OCI-LY7 (cell line): ENCODE measurements around the gene CRYBG1. TPM values are rescaled to one million over a fixed set of nuclear protein-coding genes. Genes with fewer than 3 reads are reported as not detected.

Source experiments
- BruUV-seq: library from RNA; stranded (reverse); fragments of 400-500 nt; replicated peaks from 2 replicates; lab custom pipeline; 2021; lab: Mats Ljungman, UMichigan
- CTCF ChIA-PET: fragments of 300-600 bp; sonication (Branson Sonifier 250); formaldehyde crosslinking; loops from one replicate; lab custom pipeline; 2022; ENCODE audit warnings: antibody characterized with exemption; ENCODE audit not compliant: unreplicated experiment; lab: Charles Lee
- POLR2A ChIA-PET: fragments of 300-600 bp; sonication (Branson Sonifier 250); formaldehyde crosslinking; loops from one replicate; lab custom pipeline; 2022; ENCODE audit warnings: antibody characterized with exemption; lab: Charles Lee
- DNase-seq: peaks from one replicate; pipeline ENCODE4 v3.0.0-alpha.2; 2015; ENCODE audit warnings: low spot score
- H2AFZ ChIP-seq: fragments of 200-600 bp; sonication (generic), shearing (Covaris generic); 2 replicates; pipeline ENCODE4 v1.6.1; 2014; ENCODE audit warnings: mild to moderate bottlenecking, antibody characterized with exemption, low read length, moderate library complexity
- H3K27ac ChIP-seq: fragments of 200-600 bp; sonication (generic); 2 replicates; pipeline ENCODE4 v1.5.1; 2014; ENCODE audit warnings: mixed run types, low read depth, mild to moderate bottlenecking, moderate library complexity, low read length, inconsistent platforms; ENCODE audit not compliant: poor library complexity, severe bottlenecking
- H3K36me3 ChIP-seq: fragments of 200-600 bp; sonication (generic); 2 replicates; pipeline ENCODE4 v1.6.1; 2014; ENCODE audit warnings: mild to moderate bottlenecking, antibody characterized with exemption, low read length, moderate library complexity, mixed read lengths; ENCODE audit not compliant: insufficient read depth
- H3K4me1 ChIP-seq: fragments of 200-600 bp; sonication (generic); 2 replicates; pipeline ENCODE4 v1.5.1; 2014; ENCODE audit warnings: mild to moderate bottlenecking, low read length; ENCODE audit not compliant: insufficient read depth, poor library complexity, severe bottlenecking
- H3K4me2 ChIP-seq: fragments of 200-600 bp; sonication (generic); 2 replicates; pipeline ENCODE4 v1.6.1; 2014; ENCODE audit warnings: mild to moderate bottlenecking, low read length
- H3K4me3 ChIP-seq: fragments of 200-600 bp; sonication (generic); 2 replicates; pipeline ENCODE4 v1.5.1; 2014; ENCODE audit warnings: mild to moderate bottlenecking, low read depth, low read length; ENCODE audit not compliant: poor library complexity, severe bottlenecking
- H3K79me2 ChIP-seq: fragments of 200-600 bp; sonication (generic); 2 replicates; pipeline ENCODE4 v1.6.1; 2016; ENCODE audit warnings: low read depth, mild to moderate bottlenecking, low read length, moderate library complexity, mixed read lengths; ENCODE audit not compliant: insufficient read depth
- H3K9me2 ChIP-seq: fragments of 200-600 bp; sonication (generic); 2 replicates; pipeline ENCODE4 v1.6.1; 2016; ENCODE audit warnings: mild to moderate bottlenecking, low read length, mixed read lengths; ENCODE audit not compliant: insufficient read depth
- H3K9me3 ChIP-seq: fragments of 200-600 bp; sonication (generic); 2 replicates; pipeline ENCODE4 v1.6.1; 2014; ENCODE audit warnings: mild to moderate bottlenecking, mixed run types, low read length, mixed read lengths
- H4K20me1 ChIP-seq: fragments of 200-600 bp; sonication (generic); 2 replicates; pipeline ENCODE4 v1.6.1; 2014; ENCODE audit warnings: mild to moderate bottlenecking, antibody characterized with exemption, low read length, moderate library complexity, mixed read lengths; ENCODE audit not compliant: insufficient read depth
- CTCF ChIP-seq: fragments of 200-600 bp; sonication (generic); conservative IDR thresholded peaks from 2 replicates; pipeline ENCODE4 v1.5.1; 2014; ENCODE audit warnings: mild to moderate bottlenecking, antibody characterized with exemption, low read length, moderate library complexity, mixed read lengths
- EZH2phosphoT487 ChIP-seq: fragments of 200-600 bp; sonication (generic); IDR thresholded peaks from 2 replicates; pipeline ENCODE4 v1.6.1; 2018; ENCODE audit warnings: low read depth, borderline replicate concordance, mild to moderate bottlenecking, mixed run types, antibody characterized with exemption, low read length, moderate library complexity, mixed read lengths
- intact Hi-C: fragments of 100-400 bp; cut with micrococcal nuclease; formaldehyde crosslinking; loops from one replicate; pipeline ENCODE4 v1.10.0; 2022; ENCODE audit not compliant: unreplicated experiment
- total RNA-seq, 2 experiments: library from RNA; depleted of rRNA in 1 of 2; stranded (reverse); fragments of >200 nt in 1 of 2; shearing (Covaris generic) in 1 of 2; gene quantifications; 2 replicates each; pipeline ENCODE4 v1.2.3, GENCODE V29; 2014 to 2022

The CRYBG1 gene
- total RNA-seq, 2 experiments from 2014 or later = 41.7 to 66.2 TPM

DNA sequence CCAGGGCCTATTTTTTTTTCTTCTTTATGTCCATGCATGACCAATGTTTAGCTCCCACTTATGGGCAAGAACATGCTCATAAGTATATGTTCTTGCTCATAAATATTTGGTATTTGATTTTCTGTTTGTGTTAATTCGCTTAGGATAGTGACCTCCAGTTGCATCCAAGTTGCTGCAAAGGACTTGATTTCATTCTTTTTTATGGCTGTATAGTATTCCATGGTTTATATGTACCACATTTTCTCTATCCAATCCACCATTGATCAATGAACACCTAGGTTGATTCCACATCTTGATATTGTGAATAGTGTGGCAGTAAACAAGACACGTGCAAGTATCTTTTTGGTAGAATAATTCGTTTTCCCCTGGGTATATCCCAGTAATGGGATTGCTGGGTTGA lies 190.6 kb downstream of the CRYBG1 start:
- H3K4me3 ChIP-seq = no peak overlapping the region
- no peak for TF ChIP-seq EZH2phosphoT487
- TF ChIP-seq CTCF = no peak
- peaks cover 94% of the 10 kb centered on the region for H3K36me3 ChIP-seq
- DNase-seq = no peak
- intact Hi-C loops = no loop called here
- no peak overlapping the region for H3K4me2 ChIP-seq
- H2AFZ ChIP-seq = no peak overlapping the region
- CTCF ChIA-PET = no interaction called here
- no peaks in the 10 kb centered on the region for H3K79me2 ChIP-seq
- no peak overlapping the region for H3K27ac ChIP-seq
- no peaks in the 10 kb centered on the region for H4K20me1 ChIP-seq
- POLR2A ChIA-PET = interaction anchor here (0.5 to 0.6 kb wide), 2 partner anchors 42 to 88 kb away, joined by 3 read pairs; no protein-coding TSS in a partner anchor
- no TSS peak for BruUV-seq
- no peaks in the 10 kb centered on the region for H3K9me3 ChIP-seq
- H3K9me2 ChIP-seq = no peaks in the 10 kb centered on the region
- H3K4me1 ChIP-seq = peaks cover 22% of the 10 kb centered on the region

- no peaks in the 10 kb centered on the region for H3K9me3 ChIP-seq
- no TSS peak for BruUV-seq
- no peak overlapping the region for H3K4me2 ChIP-seq
- no peak overlapping the region for H2AFZ ChIP-seq
- intact Hi-C loops = no loop called here
- no peak overlapping the region for H3K4me3 ChIP-seq
- no peak overlapping the region for H3K27ac ChIP-seq
- H3K4me1 ChIP-seq = no peaks in the 10 kb centered on the region
- TF ChIP-seq EZH2phosphoT487 (no peak), CTCF (no peak)
- ChIA-PET POLR2A (interaction anchor here (0.8 to 1.3 kb wide), 3 partner anchors 24 to 44 kb away, joined by 3 to 4 read pairs (median 3); no protein-coding TSS in a partner anchor), CTCF (no interaction called here)
- no peaks in the 10 kb centered on the region for H3K9me2 ChIP-seq
- no peaks in the 10 kb centered on the region for H3K79me2 ChIP-seq
- H3K36me3 ChIP-seq = peaks cover 93% of the 10 kb centered on the region
- no peak for DNase-seq
- no peaks in the 10 kb centered on the region for H4K20me1 ChIP-seq
These were observed 192.9 kb downstream of the CRYBG1 start for GRCh38 chr6:106553440-106553839.

GRCh38 chr6:106555767-106556166 lies 195.2 kb downstream of the CRYBG1 start:
- Histone ChIP-seq H2AFZ (no peak overlapping the region), H3K4me2 (no peak overlapping the region), H3K79me2 (no peaks in the 10 kb centered on the region), H3K4me1 (no peaks in the 10 kb centered on the region), H3K9me3 (no peaks in the 10 kb centered on the region), H3K36me3 (peaks cover 98% of the 10 kb centered on the region), H3K4me3 (no peak overlapping the region), H3K9me2 (no peaks in the 10 kb centered on the region), H3K27ac (no peak overlapping the region), H4K20me1 (no peaks in the 10 kb centered on the region)
- intact Hi-C loops = loop anchor here (1.0 kb wide), 2 partner anchors 43 to 110 kb away; no protein-coding TSS in a partner anchor
- BruUV-seq = no TSS peak
- TF ChIP-seq CTCF = no peak
- TF ChIP-seq EZH2phosphoT487 = no peak
- ChIA-PET POLR2A (interaction anchor here (1.5 kb wide), 1 partner anchor 43 kb away, joined by 3 read pairs; no protein-coding TSS in a partner anchor), CTCF (no interaction called here)
- DNase-seq = no peak
